Activated CD4-positive, alpha-beta T cell treated with anti-CD3 and anti-CD28 coated beads, Interleukin-2, amount 50 U/mL, for 16 hours (primary cell): Measurements from ENCODE around the gene MRPS11.
"Not testable (repeated sequence)": the region's sequence is repeated elsewhere in the genome, so short reads cannot be mapped to it uniquely, and the experiment has no call there.

Experiments
- DNase-seq: peaks from one replicate; pipeline ENCODE4 v3.0.0-alpha.2; 2020

MRPS11 gene

GRCh38 chr15:88497109-88497765 is 29.7 kb downstream of the MRPS11 start:
- DNase-seq: no peak

DNA sequence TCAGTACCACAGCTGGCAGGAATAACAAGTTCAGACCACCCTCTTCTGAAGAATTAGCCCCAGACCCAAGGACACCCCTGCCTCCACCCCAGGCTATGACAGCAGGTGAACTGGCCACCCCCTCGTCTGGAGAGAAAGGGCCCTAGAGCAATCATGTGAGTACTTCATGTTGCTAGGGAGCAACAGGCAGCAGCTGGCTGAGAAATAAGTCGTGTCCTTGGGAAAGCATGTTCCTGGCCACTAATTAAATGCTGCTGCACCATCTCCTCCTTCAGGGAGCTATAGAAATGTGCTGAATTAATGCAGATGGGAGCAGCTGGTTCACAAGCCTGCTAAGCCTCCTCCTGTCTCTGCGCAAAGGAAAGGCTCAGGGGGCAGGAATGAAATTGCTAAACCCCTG is 31.5 kb downstream of the MRPS11 start:
- DNase-seq: no peak

- no peak for DNase-seq
Measured at GRCh38 chr15:88504445-88504844, 36.9 kb downstream of the MRPS11 start.

DNA sequence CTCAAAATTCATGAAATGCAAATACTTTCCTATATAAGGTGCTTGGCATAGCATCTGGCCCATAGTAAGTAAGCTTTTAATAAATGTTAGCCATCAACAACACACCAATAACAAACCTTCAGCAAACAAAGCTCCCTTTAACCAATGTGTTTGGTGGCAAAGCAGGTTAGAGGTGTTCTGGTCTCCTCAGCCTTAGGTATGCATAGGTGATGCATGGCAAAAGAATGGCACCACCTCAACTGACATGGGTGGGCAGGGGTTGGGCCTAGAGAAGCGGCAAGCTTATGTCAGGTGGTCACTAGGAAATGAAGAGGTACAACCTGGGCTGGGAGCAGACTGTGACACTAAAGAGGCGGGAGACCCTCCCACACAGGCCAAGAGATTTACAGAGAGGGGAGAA is 38.2 kb downstream of the MRPS11 start:
- DNase-seq: no peak

DNA sequence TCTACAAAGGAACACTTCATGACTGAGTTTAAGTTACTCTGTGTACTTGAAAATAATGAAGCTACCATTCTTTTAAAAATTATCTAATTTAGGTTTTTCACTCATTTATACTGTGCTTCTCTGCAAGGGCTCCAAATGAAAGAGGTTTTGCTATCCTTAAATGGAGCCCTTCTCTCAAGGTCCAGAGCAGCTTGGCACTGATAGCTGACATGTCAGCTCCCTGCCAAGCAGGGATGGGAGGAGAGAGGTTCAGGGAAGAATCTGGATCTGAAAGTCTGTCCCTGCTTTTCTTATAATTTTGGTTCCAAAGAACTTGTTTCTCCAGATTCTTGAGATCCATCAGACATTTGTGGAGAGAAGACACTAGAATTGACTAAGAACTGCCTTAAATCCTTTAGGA is 39.1 kb downstream of the MRPS11 start:
- DNase-seq: no peak

DNA sequence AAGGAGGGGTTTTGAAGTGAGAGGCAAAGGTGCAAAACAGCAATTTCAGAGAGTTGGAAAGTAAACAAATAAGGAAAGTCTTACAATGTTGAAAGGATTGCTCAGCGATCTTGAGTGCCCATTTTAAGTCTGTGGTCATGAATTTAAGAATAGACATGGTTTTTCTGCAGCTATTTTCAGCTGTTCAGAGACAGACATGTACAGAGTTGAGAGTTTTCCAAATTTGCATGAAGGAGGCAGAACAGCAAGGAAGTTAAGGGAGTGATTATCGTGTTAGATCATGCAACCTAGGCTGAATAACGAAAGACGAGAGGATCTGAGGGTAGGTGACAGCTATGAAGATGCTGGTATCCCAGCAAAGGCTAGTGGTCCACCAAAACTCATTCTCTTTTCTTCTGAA is 41.8 kb downstream of the MRPS11 start:
- DNase-seq: no peak

- no peak for DNase-seq
Measured at GRCh38 chr15:88509964-88510363, 42.5 kb downstream of the MRPS11 start.

DNA sequence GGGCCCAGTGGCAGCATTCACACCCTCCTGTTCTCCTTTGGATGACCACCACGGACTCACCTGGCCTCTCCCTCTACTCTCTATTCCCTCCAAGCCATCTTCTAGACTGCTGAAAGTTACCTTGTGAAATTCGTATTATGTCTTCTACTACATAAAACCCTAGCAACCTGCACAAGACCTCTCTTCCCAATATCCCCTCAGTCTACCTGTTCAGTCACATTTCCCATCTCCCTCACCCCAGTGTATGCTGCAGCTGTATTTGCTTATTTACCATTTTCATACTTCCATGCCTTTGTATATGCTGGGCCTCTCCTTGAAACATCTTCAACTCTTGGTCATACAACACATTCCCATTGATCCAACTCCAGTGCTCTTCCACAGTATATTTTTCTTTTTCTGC is 43.7 kb downstream of the MRPS11 start:
- no peak for DNase-seq

DNA sequence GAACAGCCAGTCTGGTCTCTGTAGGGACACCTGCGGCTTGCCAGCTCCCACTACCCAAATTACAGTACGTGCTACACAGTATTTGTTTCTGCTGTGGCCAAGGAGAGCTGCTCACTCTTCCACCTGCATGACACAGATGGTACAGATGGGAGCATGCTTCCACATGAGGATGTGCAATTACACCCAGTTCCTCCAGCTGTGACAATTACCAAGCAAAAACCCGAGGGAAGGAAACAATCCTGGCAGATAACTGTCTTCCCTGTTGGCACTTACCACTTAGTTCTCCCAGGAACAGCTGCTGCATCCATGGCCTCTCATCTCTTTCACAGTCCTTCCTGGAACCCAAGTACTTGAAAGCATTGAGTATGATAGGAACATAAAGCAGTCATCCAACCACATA is 44.6 kb downstream of the MRPS11 start:
- DNase-seq: no peak

GRCh38 chr15:88512601-88513000 is 45.1 kb downstream of the MRPS11 start:
- DNase-seq: no peak

DNA sequence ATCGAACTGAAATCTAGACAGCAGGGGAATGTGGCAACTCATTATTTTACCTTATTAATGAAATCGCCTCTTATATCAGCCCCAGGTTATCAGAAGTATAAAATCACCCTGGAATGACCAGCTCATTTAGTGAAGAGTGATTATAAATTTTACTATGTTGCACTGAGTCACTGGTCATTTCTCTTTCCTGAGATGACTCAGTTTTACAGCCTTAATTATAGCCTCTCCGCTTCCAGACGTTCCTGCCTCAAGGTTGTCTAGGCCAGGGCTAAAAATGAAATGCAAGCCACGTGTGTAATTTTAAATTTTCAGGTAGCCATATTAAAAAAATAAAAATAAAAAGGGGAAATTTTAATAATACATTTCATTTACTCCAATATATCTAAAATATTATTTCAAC is 45.7 kb downstream of the MRPS11 start:
- no peak for DNase-seq

DNA sequence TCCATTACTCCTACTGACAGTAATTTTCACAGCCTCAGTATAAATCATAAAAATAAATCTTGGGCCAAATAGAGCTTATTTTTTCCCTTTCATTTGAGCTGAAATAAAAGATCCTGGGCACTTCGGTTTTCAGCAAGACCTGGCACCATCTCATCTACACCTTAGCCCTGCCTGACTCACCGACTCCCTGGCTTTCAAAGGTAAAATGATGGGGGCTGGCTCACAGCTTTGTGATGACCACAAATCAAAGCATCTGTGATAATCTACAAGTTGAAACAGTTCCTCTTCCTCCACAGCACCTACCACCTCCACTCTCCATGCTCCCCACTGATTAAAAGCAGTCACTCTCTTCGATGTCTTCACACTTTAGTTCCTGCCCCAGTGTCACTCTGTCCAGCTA is 51.4 kb downstream of the MRPS11 start:
- DNase-seq: no peak

DNA sequence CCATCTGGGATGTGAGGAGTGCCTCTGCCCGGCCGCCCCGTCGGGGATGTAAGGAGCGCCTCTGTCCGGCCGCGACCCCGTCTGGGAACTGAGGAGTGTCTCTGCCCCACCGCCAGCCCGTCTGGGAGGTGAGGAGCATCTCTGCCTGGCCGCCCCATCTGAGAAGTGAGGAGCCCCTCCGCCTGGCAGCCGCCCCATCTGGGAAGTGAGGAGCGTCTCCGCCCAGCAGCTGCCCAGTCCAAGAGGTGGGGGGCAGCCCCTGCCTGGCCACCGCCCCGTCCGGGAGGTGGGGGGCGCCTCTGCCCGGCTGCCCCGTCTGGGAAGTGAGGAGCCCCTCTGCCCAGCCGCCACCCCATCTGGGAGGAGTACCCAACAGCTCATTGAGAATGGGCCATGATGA is 56.6 kb downstream of the MRPS11 start:
- not testable (repeated sequence) for DNase-seq

DNA sequence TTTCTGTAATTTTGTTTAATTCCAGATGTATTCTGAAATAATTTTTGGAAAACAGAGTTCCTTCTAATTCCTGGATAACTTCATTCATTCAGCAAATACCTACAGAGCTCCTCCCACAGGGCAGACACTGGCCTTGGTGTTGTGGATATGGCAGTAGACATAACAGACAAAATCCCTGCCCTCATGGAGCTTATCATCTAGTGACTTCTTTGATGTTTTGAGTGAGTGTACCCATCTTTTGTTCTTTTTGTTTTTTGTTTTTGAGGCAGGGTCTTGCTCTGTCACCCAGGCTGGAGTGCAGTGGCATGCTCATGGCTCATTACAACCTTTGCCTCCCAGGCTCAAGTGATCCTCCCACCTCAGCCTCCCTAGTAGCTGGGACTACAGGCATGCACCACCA is 57.9 kb downstream of the MRPS11 start:
- DNase-seq: no peak

DNA sequence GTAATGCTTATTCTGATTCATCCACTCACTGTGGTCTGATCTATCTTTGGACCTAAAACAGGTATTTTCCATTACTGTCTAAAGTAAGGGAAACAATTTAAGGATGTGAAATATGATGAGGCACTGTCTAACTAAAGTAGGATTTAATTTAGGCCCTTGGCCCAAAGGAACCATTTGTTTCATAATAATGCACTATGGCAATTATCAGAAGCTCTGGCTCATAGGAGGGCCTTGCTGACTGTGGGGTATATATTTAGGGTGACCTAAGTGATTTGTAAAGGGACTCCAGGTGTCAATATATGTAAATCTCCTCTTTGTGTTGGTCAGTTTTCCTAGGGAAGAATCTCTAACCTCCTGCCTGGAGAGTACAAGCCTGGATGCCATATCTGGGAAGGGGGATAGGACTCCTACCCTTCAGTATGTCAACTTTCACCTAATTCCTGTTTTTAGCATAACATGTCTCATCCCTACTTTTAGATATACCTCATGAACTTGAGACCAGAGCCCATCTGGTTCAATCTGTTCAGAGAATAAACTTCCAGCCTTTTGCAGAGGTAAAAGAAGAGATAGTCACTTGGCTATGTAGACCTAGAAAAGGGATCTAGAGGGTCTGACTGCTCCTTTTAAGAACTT is 58.9 kb downstream of the MRPS11 start:
- DNase-seq: no peak

GRCh38 chr15:88529021-88529630 is 61.6 kb downstream of the MRPS11 start:
- no peak for DNase-seq
